GM21381 (cell line): ENCODE data around the gene KRTAP12-3.
"Not testable (repeated sequence)": the region's sequence is repeated elsewhere in the genome, so short reads cannot be mapped to it uniquely, and the experiment has no call there.

Experiments
- ATAC-seq: cut with Tn5 transposase; IDR thresholded peaks from one replicate; pipeline ENCODE4 v1.9.1; 2021; ENCODE audit warnings: mild to moderate bottlenecking, moderate library complexity; ENCODE audit not compliant: unreplicated experiment

KRTAP12-3 gene

GRCh38 chr21:44682580-44683151 lies 24.9 kb downstream of the KRTAP12-3 start:
- no peak for ATAC-seq

GRCh38 chr21:44684077-44684476 lies 26.3 kb downstream of the KRTAP12-3 start:
- no peak for ATAC-seq

DNA sequence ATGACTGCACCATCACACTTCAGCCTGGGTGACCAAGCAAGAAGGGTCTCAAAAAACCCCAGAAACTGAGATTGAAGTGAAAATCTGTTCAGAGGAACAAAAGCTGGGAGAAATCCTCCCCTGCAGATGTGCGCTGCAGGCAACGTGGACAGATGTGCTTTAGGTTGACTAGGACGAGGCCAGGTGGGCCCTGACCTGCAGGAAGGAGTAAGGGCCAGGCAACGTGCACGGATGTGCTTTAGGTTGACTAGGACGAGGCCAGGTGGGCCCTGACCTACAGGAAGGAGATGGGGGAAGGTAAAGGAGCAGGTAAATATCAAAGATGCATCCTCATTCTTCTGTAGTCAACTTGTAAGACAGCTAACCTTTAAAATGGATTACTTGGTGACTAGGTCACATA lies 26.8 kb downstream of the KRTAP12-3 start:
- ATAC-seq: no peak

DNA sequence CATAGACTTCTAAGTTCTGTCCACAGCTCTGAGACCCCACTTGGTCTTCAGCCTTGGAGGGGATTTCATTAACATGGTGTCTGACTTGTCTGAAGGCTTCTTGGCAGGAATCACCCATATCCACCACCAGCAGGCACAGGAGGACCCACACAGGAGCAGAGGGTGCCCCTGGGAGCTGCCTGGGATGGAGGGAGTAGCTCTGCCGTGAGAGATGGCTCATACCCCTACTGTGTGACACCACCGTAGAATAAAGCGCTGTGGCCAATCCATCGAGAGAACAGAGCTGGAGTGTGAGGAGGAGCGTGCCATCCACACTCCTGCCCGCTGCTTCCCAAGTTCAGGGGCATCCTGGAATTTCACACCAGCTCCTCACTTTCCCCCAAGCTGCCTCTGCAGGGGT lies 27.3 kb downstream of the KRTAP12-3 start:
- ATAC-seq: not testable (repeated sequence)

- ATAC-seq: no peak
These were observed 28.5 kb downstream of the KRTAP12-3 start for GRCh38 chr21:44686000-44686781.

DNA sequence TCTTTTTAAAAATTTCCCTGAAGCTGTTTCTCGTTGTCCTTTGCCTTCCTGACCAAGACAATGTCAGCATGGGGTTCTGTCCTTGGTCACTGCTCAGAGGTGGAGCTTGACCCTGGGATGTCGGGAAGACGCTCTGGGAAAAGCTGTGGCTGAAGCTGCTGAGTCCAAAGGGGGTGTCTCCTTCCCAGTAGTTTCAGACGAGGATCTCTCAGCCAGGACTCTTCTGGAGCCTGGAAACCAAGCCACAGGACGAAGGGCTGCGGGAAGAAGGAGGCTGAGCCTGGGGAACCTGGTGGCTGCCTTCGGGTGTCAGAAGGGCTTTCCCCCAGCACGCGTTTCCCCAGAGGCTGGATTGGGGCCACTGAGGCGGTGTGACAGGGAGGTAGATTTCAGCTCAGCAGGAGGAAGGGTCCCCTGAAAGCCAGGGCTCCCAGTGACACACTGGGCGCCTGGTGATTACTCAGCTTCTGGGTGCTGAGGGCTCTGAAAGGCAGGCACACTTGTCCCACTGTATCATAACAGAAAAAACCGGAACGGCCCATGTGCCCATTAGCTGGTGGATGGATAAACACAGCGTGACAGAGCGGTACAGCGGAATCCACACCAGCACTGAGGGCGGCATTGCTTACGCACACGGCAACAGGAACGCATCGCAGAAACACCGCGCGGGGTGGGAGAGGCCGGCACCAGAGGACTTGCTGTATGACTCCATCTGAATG lies 29.3 kb downstream of the KRTAP12-3 start:
- no peak for ATAC-seq

DNA sequence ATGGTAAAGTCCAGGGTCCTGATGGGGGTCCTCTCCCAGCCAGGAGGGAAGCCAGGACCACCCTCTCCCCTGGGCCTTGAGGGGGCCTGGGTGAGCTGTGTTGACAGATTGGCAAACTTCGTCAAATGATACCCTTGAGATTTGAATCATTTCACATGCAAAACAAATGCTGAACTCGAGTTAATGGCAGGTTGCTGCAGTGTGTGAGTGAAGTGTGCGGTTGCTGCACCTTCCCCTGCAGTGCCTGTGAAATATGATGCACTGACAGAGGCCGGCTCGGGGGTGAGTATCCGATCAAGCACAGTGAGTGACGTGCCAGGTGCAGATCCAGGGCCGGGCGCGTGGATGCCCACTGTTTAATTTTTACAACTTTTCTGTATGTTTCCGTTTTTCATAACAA lies 29.9 kb downstream of the KRTAP12-3 start:
- no peak for ATAC-seq

- ATAC-seq: not testable (repeated sequence)
These were observed 32.0 kb downstream of the KRTAP12-3 start for GRCh38 chr21:44689740-44690139.

DNA sequence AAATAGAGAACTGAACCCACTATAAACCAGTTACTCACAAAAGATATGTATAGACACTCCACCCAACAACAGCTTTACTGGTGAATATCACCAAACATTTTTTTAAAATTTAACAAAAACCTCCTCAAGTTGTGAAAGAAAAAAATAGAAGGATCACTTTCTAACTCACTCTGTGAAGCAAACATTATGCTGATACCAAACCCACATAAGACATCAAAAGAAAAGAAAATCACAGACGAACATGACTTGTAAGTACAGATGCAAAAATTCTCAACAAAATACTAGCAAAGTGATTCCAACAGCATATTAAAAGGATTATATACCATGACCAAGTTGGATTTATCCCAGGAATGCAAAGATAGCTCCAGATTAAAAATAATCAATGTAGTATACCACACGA lies 34.0 kb downstream of the KRTAP12-3 start:
- no peak for ATAC-seq

GRCh38 chr21:44692798-44693512 lies 35.2 kb downstream of the KRTAP12-3 start:
- ATAC-seq: no peak

DNA sequence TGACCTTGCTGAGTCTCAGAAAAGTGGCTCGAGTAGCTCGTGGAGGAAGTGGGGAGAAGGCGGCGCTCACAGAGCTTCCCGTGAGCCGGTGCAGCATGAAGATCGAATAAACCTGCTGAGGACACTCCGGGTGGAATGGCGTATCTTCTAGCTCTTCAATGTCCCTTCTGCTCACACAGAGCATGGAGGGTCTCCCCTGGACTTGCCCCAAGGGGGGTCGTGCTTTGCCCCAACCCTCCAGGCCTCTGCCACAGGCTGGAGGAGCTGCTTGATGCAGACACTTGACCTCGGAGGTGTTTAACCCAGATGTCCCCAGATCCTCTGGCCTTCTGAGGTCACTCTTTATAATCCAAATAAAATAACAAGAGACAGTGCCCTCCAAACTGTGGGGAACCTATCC lies 37.0 kb downstream of the KRTAP12-3 start:
- ATAC-seq: no peak

- no peak for ATAC-seq
These were observed 37.5 kb downstream of the KRTAP12-3 start for GRCh38 chr21:44695184-44695583.

- ATAC-seq: no peak
These were observed 37.9 kb downstream of the KRTAP12-3 start for GRCh38 chr21:44695641-44696040.

- no peak for ATAC-seq
These were observed 38.8 kb downstream of the KRTAP12-3 start for GRCh38 chr21:44696572-44696971.

DNA sequence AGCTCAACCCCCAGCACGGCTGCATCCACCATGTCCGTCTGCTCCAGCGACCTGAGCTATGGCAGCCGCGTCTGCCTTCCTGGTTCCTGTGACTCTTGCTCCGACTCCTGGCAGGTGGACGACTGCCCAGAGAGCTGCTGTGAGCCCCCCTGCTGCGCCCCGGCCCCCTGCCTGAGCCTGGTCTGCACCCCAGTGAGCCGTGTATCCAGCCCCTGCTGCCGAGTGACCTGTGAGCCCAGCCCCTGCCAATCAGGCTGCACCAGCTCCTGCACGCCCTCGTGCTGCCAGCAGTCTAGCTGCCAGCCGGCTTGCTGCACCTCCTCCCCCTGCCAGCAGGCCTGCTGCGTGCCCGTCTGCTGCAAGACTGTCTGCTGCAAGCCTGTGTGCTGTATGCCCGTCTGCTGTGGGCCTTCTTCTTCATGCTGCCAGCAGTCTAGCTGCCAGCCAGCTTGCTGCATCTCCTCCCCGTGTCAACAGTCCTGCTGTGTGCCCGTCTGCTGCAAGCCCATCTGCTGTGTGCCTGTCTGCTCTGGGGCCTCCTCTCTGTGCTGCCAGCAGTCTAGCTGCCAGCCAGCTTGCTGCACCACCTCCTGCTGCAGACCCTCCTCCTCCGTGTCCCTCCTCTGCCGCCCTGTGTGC lies 39.6 kb downstream of the KRTAP12-3 start, which contains the start of gene KRTAP10-12:
KRTAP10-12 (plus strand) TSS at position 1 of the 639 bp plus-strand sequence; CDS start at position 31, 30 bp downstream.
- not testable (repeated sequence) for ATAC-seq

DNA sequence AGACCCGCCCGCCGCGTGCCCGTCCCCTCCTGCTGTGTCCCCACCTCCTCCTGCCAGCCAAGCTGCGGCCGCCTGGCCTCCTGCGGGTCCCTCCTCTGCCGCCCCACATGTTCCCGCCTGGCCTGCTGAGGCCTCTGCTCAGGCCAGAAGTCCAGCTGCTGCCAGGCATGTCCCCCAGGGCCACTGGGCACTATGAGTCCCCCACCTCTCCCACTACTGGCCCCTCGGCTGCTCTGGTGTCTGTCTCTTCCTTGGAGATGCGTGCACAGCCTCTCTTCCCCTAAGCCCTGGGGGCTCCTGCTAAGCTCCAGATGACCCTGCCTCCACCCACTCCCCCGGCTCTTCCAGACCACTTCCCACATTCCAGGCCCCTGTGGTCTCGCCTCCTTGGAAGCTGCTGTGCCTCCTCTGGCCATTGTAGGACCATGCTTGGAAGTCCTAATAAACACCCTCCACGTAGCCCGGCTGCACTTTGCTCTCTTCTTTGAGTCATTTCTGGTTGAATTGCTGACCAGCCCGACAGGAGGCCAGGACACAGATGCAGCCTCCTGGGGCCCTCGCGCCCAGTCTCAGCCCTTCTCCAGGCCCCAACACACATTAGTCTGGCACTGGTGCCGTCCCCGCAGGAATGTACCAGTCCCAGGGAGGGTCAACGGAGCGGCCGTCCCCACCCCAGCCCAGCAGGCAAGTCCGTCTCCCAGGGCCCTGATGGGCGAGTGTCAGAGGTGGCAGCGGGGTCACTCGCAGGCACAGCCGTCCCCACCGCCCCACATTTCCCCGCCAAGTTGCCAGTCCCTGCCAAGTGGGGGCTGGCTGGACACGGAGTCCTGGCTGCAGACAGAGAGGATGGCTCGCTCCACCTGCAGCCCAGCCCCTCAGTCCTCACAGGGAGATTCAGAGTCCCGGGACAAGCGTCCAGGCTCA lies 40.3 kb downstream of the KRTAP12-3 start:
- no peak for ATAC-seq

- ATAC-seq: no peak
These were observed 41.8 kb downstream of the KRTAP12-3 start for GRCh38 chr21:44699502-44700001.

DNA sequence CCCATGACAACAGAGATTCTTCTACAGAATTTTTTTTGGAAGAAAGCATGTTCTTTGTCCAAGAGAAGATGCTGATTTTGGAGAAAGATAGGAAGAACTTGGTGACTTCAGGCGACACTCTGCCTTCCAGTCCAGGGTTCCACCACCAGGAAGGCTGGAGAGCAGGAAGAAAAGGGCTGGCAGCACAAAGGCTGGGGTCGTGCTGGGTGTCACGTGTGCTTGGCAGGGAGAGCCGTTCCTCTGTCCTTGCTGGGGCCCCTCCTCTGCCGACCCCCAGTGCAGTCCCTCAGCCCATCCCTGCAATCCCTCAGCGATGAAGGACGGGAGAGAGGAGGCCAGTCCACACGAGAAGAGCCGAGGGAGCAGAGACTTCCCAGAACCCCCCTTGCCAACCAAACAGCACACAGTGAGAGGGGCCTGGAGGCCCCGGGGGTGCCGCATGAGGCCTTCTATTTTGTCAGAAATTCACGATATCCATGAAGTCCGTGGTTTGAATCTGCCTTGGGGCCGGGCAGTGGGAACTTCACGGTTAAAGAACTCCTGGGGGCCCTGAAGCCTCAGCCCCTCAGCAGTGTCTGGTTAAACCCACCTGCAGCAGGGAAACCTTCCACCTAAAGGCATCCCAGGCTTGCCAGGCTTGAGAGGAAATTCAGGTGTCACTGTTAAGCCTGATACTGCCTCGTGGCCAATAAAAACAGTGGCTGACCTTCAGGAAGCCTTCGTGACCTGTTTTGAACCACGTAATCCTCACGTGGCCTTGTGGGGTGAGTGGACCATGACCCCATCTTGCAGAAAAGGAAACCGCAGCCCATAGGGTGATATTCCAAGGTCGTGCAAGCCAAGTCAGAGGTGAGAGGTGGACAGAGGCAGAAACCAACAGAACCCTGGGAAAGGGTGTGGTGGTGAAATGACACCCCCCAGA lies 42.6 kb downstream of the KRTAP12-3 start:
- ATAC-seq: no peak
